Adipocyte (in vitro differentiated cells): ENCODE measurements around the gene ZNF655.
"Not testable (repeated sequence)": the region's sequence is repeated elsewhere in the genome, so short reads cannot be mapped to it uniquely, and the experiment has no call there.

ENCODE experiments used
- DNase-seq: peaks from one replicate; pipeline ENCODE4 v3.0.0-alpha.2; 2015; ENCODE audit warnings: low read depth
- H3K27me3 ChIP-seq: replicated peaks from 2 replicates; pipeline ENCODE4 v1.7.0; 2013; ENCODE audit warnings: mild to moderate bottlenecking, low read length, moderate library complexity; ENCODE audit not compliant: control insufficient read depth, insufficient read depth
- H3K36me3 ChIP-seq: 2 replicates; pipeline ENCODE4 v1.7.0; 2013; ENCODE audit warnings: low read length, mild to moderate bottlenecking, moderate library complexity; ENCODE audit not compliant: control insufficient read depth, insufficient read depth, severe bottlenecking
- H3K4me1 ChIP-seq: 2 replicates; pipeline ENCODE4 v1.7.0; 2013; ENCODE audit warnings: mild to moderate bottlenecking, low read length, moderate library complexity; ENCODE audit not compliant: control insufficient read depth, insufficient read depth
- H3K4me3 ChIP-seq: 2 replicates; pipeline ENCODE4 v1.7.0; 2013; ENCODE audit warnings: mild to moderate bottlenecking, low read length, moderate library complexity
- H3K9ac ChIP-seq: 2 replicates; pipeline ENCODE4 v1.7.0; 2013; ENCODE audit warnings: mild to moderate bottlenecking, low read length, moderate library complexity
- H3K9me3 ChIP-seq: 2 replicates; pipeline ENCODE4 v1.7.0; 2013; ENCODE audit warnings: mild to moderate bottlenecking, low read length, moderate library complexity; ENCODE audit not compliant: control insufficient read depth

ZNF655 gene

GRCh38 chr7:99562114-99562784 lies 3.8 kb downstream of the ZNF655 start:
- Histone ChIP-seq H3K36me3 (peaks cover 62% of the 10 kb centered on the region), H3K9me3 (no peaks in the 10 kb centered on the region), H3K9ac (peak overlapping the region; percentile 76), H3K27me3 (no peaks in the 10 kb centered on the region), H3K4me1 (peaks cover 51% of the 10 kb centered on the region), H3K4me3 (peak overlapping the region; percentile 63)
- DNase-seq: no peak

- Histone ChIP-seq H3K4me3 (peak overlapping the region; percentile 63), H3K4me1 (peaks cover 46% of the 10 kb centered on the region), H3K9me3 (no peaks in the 10 kb centered on the region), H3K27me3 (no peaks in the 10 kb centered on the region), H3K36me3 (peaks cover 65% of the 10 kb centered on the region), H3K9ac (peak overlapping the region; percentile 76)
- peak; percentile 97 for DNase-seq
Measured at GRCh38 chr7:99562832-99563231, 4.4 kb downstream of the ZNF655 start.

- no peak overlapping the region for H3K9ac ChIP-seq
- peaks cover 46% of the 10 kb centered on the region for H3K4me1 ChIP-seq
- peak overlapping the region; percentile 36 for H3K4me3 ChIP-seq
- H3K36me3 ChIP-seq: peaks cover 67% of the 10 kb centered on the region
- no peaks in the 10 kb centered on the region for H3K27me3 ChIP-seq
- H3K9me3 ChIP-seq: no peaks in the 10 kb centered on the region
- DNase-seq: peak; percentile 81
Measured at GRCh38 chr7:99563650-99564049, 5.2 kb downstream of the ZNF655 start.

- not testable (repeated sequence) for H3K9me3 ChIP-seq, DNase-seq
- H3K36me3 ChIP-seq: peaks cover 86% of the 10 kb centered on the region
Measured at GRCh38 chr7:99568770-99569169, 10.3 kb downstream of the ZNF655 start.

GRCh38 chr7:99571768-99572167 lies 13.3 kb downstream of the ZNF655 start:
- no peak overlapping the region for H3K9ac ChIP-seq
- H3K4me1 ChIP-seq: no peaks in the 10 kb centered on the region
- no peaks in the 10 kb centered on the region for H3K27me3 ChIP-seq
- H3K36me3 ChIP-seq: peaks cover 60% of the 10 kb centered on the region
- no peak for DNase-seq
- no peak overlapping the region for H3K4me3 ChIP-seq
- no peaks in the 10 kb centered on the region for H3K9me3 ChIP-seq

More at GRCh38 chr7:99568770-99569169, 10.3 kb downstream of the ZNF655 start:
- not testable (repeated sequence) for H3K4me1 ChIP-seq, H3K4me3 ChIP-seq, H3K9ac ChIP-seq, H3K27me3 ChIP-seq

GRCh38 chr7:99573257-99573656 lies 14.8 kb downstream of the ZNF655 start:
- Histone ChIP-seq H3K27me3 (no peaks in the 10 kb centered on the region), H3K36me3 (peaks cover 56% of the 10 kb centered on the region), H3K9ac (no peak overlapping the region), H3K4me3 (no peak overlapping the region), H3K4me1 (no peaks in the 10 kb centered on the region), H3K9me3 (no peaks in the 10 kb centered on the region)
- DNase-seq: no peak

GRCh38 chr7:99576251-99576650 lies 17.8 kb downstream of the ZNF655 start:
- Histone ChIP-seq H3K27me3 (no peaks in the 10 kb centered on the region), H3K4me1 (peaks cover 8% of the 10 kb centered on the region), H3K36me3 (peaks cover 29% of the 10 kb centered on the region), H3K9ac (no peak overlapping the region), H3K9me3 (no peaks in the 10 kb centered on the region), H3K4me3 (no peak overlapping the region)
- DNase-seq: no peak

GRCh38 chr7:99579281-99579955 lies 21.0 kb downstream of the ZNF655 start:
- H3K9me3 ChIP-seq: no peaks in the 10 kb centered on the region
- H3K4me3 ChIP-seq: peak overlapping the region; percentile 80
- peak overlapping the region; percentile 77 for H3K9ac ChIP-seq
- no peak for DNase-seq
- H3K4me1 ChIP-seq: peaks cover 8% of the 10 kb centered on the region
- H3K36me3 ChIP-seq: no peaks in the 10 kb centered on the region
- H3K27me3 ChIP-seq: no peaks in the 10 kb centered on the region

GRCh38 chr7:99579956-99580777 lies 21.7 kb downstream of the ZNF655 start:
- peak overlapping the region; percentile 77 for H3K9ac ChIP-seq
- H3K4me1 ChIP-seq: peaks cover 8% of the 10 kb centered on the region
- peak; percentile 71 for DNase-seq
- H3K27me3 ChIP-seq: no peaks in the 10 kb centered on the region
- H3K4me3 ChIP-seq: peak overlapping the region; percentile 80
- no peaks in the 10 kb centered on the region for H3K36me3 ChIP-seq
- H3K9me3 ChIP-seq: no peaks in the 10 kb centered on the region

GRCh38 chr7:99580778-99581332 lies 22.4 kb downstream of the ZNF655 start:
- peak overlapping the region; percentile 77 for H3K9ac ChIP-seq
- H3K9me3 ChIP-seq, H3K36me3 ChIP-seq, H3K4me1 ChIP-seq, H3K27me3 ChIP-seq, DNase-seq: not testable (repeated sequence)
- H3K4me3 ChIP-seq: peak overlapping the region; percentile 80

- Histone ChIP-seq H3K36me3 (no peaks in the 10 kb centered on the region), H3K27me3 (no peaks in the 10 kb centered on the region)
Measured at GRCh38 chr7:99588868-99589267, 30.4 kb downstream of the ZNF655 start.

More at GRCh38 chr7:99588868-99589267, 30.4 kb downstream of the ZNF655 start:
- Histone ChIP-seq H3K9ac (no peak overlapping the region), H3K4me1 (no peaks in the 10 kb centered on the region), H3K4me3 (no peak overlapping the region), H3K9me3 (no peaks in the 10 kb centered on the region)
- no peak for DNase-seq
